ENCODE measurements around the gene HNRNPUL1.

The HNRNPUL1 gene

GRCh38 chr19:41352609-41353465 lies 88.7 kb downstream of the HNRNPUL1 start:
- H3K4me1 ChIP-seq (ENCODE audit: control insufficient read depth, insufficient read depth, low read length): peaks cover 14% of the 10 kb centered on the region
- no peaks in the 10 kb centered on the region for H3K27me3 ChIP-seq (replicated peaks; ENCODE audit: control insufficient read depth, insufficient read depth, low read length)
- peak overlapping the region; percentile 91 for H3K4me3 ChIP-seq (ENCODE audit: low read length)
- DNase-seq (ENCODE audit: low read depth): peak; percentile 79
- H3K9ac ChIP-seq (ENCODE audit: low read length): peak overlapping the region; percentile 87
- no peaks in the 10 kb centered on the region for H3K9me3 ChIP-seq (ENCODE audit: control insufficient read depth, low read length)
- no peaks in the 10 kb centered on the region for H3K36me3 ChIP-seq (ENCODE audit: control insufficient read depth, insufficient read depth, low read length, severe bottlenecking)

DNA sequence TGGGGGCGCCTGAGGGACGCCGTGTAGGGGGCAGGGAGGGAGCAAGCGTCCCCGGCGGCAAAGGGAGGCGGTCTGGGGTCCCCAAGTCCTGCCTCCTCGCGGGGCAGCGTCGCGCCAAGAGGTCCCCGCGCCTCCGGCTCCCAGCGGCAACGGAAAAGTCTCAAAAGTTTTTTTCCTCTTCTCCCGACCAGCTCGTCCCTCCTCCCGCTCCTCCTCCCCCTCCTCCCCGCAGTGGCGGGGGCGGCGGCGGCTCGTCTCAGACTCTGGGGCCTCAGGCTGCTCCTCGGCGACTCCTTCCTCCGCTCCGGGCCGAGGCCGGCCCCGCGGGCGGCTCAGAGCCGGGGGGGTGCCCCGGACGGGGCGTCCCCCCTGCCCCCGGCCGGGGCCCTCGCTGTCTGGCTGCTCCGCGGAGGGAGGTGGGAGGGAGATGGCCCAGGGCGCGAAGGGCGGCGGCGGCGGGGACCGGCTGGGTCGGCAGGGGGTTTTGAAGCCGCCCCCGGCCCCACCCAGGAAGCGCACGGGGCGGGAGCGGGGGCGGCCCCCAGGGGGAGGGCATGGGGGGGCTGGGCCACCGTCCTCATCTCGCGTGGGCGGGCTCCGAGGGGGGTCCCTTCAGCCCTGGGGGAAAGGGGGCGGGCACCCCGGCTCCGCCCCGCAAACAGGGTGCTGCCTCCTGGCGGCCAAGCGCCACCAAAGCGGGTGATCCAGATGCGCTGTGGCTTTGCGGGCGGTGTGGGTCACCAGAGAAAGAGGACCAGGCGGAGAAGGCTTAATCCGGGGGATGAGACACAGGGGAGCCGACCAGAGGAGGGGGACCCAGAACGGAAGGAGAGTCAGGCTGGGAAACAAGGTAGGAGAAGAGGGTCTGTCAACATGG lies 89.5 kb downstream of the HNRNPUL1 start, which contains the start of gene TGFB1:
Gene TGFB1 (minus strand): TSS at position 457 of the 877 bp plus-strand sequence. CDS start 878 bp downstream, outside the sequence.
- H3K27me3 ChIP-seq (replicated peaks; ENCODE audit: control insufficient read depth, insufficient read depth, low read length): no peaks in the 10 kb centered on the region

GRCh38 chr19:41354343-41354953 lies 90.3 kb downstream of the HNRNPUL1 start:
- H3K4me1 ChIP-seq (ENCODE audit: control insufficient read depth, insufficient read depth, low read length): peaks cover 14% of the 10 kb centered on the region
- no peaks in the 10 kb centered on the region for H3K9me3 ChIP-seq (ENCODE audit: control insufficient read depth, low read length)
- H3K36me3 ChIP-seq (ENCODE audit: control insufficient read depth, insufficient read depth, low read length, severe bottlenecking): no peaks in the 10 kb centered on the region
- peak overlapping the region; percentile 67 for H3K9ac ChIP-seq (ENCODE audit: low read length)
- no peaks in the 10 kb centered on the region for H3K27me3 ChIP-seq (replicated peaks; ENCODE audit: control insufficient read depth, insufficient read depth, low read length)
- DNase-seq (ENCODE audit: low read depth): no peak
- H3K4me3 ChIP-seq (ENCODE audit: low read length): peak overlapping the region; percentile 72

More for the DNA sequence above, 89.5 kb downstream of the HNRNPUL1 start, which contains the start of gene TGFB1:
- Histone ChIP-seq H3K9me3 (ENCODE audit: control insufficient read depth, low read length) (no peaks in the 10 kb centered on the region), H3K9ac (ENCODE audit: low read length) (peak within 1 kb of the TSS; percentile 87), H3K4me3 (ENCODE audit: low read length) (peak within 1 kb of the TSS; percentile 91), H3K36me3 (ENCODE audit: control insufficient read depth, insufficient read depth, low read length, severe bottlenecking) (no peaks in the 10 kb centered on the region), H3K4me1 (ENCODE audit: control insufficient read depth, insufficient read depth, low read length) (peaks cover 14% of the 10 kb centered on the region)
- peak; percentile 96 for DNase-seq (ENCODE audit: low read depth)

DNA sequence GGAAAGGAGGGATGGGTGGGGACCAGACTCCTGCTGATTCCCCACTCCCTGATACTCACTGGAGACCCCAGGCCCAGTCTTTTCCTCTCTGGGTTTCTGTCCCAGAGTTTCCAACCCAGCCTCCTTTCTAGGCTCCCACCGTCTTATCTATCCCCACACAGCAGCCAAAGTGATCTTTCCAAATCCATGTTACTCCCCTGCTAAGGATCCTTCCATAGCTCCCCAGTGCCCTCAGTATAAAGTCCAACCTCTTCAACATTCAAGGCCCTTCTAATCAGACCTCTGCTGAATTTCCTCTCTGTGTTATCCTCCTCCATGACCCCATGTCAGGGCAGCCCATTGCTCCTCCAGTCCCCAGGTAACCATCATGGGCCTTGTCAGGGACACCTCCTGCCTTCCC lies 90.9 kb downstream of the HNRNPUL1 start:
- Histone ChIP-seq H3K4me3 (ENCODE audit: low read length) (no peak overlapping the region), H3K4me1 (ENCODE audit: control insufficient read depth, insufficient read depth, low read length) (peaks cover 14% of the 10 kb centered on the region), H3K36me3 (ENCODE audit: control insufficient read depth, insufficient read depth, low read length, severe bottlenecking) (no peaks in the 10 kb centered on the region), H3K9ac (ENCODE audit: low read length) (no peak overlapping the region), H3K9me3 (ENCODE audit: control insufficient read depth, low read length) (no peaks in the 10 kb centered on the region), H3K27me3 (replicated peaks; ENCODE audit: control insufficient read depth, insufficient read depth, low read length) (no peaks in the 10 kb centered on the region)
- no peak for DNase-seq (ENCODE audit: low read depth)

DNA sequence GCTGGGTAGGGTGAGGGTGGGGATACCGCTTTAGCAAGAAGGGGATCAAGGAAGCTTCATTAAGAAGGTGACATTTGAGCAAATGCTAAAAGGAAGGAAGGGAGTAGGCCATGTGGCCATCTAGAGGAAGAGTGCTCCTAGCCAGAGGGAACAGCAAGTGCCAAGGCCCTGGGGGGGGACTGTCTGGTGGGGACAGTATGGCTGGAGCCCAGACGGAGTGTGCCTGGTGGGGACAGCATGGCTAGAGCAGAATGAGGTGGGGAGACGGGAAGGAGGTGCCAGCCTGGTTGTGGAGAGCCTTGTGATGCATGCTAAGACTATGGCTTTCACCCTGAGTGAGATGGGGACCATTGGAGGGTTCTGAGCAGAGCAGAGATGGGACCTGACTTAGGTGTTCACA lies 91.6 kb downstream of the HNRNPUL1 start:
- Histone ChIP-seq H3K4me3 (ENCODE audit: low read length) (no peak overlapping the region), H3K27me3 (replicated peaks; ENCODE audit: control insufficient read depth, insufficient read depth, low read length) (no peaks in the 10 kb centered on the region), H3K9me3 (ENCODE audit: control insufficient read depth, low read length) (no peaks in the 10 kb centered on the region), H3K36me3 (ENCODE audit: control insufficient read depth, insufficient read depth, low read length, severe bottlenecking) (no peaks in the 10 kb centered on the region), H3K9ac (ENCODE audit: low read length) (no peak overlapping the region), H3K4me1 (ENCODE audit: control insufficient read depth, insufficient read depth, low read length) (peaks cover 9% of the 10 kb centered on the region)
- DNase-seq (ENCODE audit: low read depth): no peak

- no peak for DNase-seq (ENCODE audit: low read depth)
- Histone ChIP-seq H3K9me3 (ENCODE audit: control insufficient read depth, low read length) (no peaks in the 10 kb centered on the region), H3K9ac (ENCODE audit: low read length) (no peak overlapping the region), H3K4me1 (ENCODE audit: control insufficient read depth, insufficient read depth, low read length) (no peaks in the 10 kb centered on the region), H3K36me3 (ENCODE audit: control insufficient read depth, insufficient read depth, low read length, severe bottlenecking) (no peaks in the 10 kb centered on the region), H3K4me3 (ENCODE audit: low read length) (no peak overlapping the region), H3K27me3 (replicated peaks; ENCODE audit: control insufficient read depth, insufficient read depth, low read length) (no peaks in the 10 kb centered on the region)
Observed at GRCh38 chr19:41356984-41357739, 93.0 kb downstream of the HNRNPUL1 start.
